ENCODE measurements around the gene LIN52.
A peak's percentile ranks its signal among the peaks of the same experiment; 100 is the strongest.

LIN52 gene

DNA sequence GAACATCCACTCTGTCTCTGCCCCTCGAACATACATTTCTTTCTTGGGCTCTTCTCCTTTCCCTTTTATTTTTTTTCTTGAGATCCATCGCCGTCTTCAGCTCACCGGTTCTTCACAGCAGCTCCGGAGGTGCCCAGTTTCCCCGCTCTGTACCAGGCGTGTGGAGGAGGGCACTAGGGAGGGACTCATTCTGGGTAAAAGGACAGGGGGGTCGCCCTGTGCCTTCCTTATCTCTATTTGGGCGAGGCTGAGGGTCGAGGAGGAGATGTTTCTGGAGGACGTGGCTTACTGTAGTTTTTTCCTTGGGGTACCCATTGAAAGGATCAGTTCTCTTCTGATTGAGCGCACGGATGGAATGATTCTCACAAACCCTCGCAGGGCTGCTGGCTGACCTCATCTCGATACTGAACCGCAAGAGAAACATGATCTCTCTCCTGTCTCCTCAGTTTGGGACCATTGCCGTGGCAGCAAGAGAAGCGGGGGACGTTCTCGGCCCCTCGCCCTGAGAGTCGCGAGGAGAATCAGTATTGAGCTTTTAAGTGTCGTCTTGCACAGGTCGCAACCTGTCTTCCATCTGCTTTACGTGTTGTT is 386 bp downstream of the LIN52 start:
- Histone ChIP-seq H3K4me2 (peak overlapping the region; percentile 95), H3K9ac (peak overlapping the region; percentile 83), H4K20me1 (ENCODE audit: insufficient read depth) (no peaks in the 10 kb centered on the region), H3K79me2 (ENCODE audit: insufficient read depth, low read depth) (peaks cover 13% of the 10 kb centered on the region; the same call in 1 of the 2 replicates), H2AFZ (ENCODE audit: low read depth) (peak overlapping the region; percentile 69), H3K4me1 (ENCODE audit: low read depth, poor library complexity, severe bottlenecking) (peaks cover 15% of the 10 kb centered on the region), H3K4me3 (IDR thresholded peaks at IDR 0.05; ENCODE audit: insufficient read depth, low read depth, low read length) (no peak overlapping the region), H3K36me3 (ENCODE audit: insufficient read depth) (no peaks in the 10 kb centered on the region), H3K27me3 (ENCODE audit: insufficient read depth, low read depth) (no peaks in the 10 kb centered on the region), H3K27ac (peak overlapping the region; percentile 84)
- TF ChIP-seq, protein P1, sequence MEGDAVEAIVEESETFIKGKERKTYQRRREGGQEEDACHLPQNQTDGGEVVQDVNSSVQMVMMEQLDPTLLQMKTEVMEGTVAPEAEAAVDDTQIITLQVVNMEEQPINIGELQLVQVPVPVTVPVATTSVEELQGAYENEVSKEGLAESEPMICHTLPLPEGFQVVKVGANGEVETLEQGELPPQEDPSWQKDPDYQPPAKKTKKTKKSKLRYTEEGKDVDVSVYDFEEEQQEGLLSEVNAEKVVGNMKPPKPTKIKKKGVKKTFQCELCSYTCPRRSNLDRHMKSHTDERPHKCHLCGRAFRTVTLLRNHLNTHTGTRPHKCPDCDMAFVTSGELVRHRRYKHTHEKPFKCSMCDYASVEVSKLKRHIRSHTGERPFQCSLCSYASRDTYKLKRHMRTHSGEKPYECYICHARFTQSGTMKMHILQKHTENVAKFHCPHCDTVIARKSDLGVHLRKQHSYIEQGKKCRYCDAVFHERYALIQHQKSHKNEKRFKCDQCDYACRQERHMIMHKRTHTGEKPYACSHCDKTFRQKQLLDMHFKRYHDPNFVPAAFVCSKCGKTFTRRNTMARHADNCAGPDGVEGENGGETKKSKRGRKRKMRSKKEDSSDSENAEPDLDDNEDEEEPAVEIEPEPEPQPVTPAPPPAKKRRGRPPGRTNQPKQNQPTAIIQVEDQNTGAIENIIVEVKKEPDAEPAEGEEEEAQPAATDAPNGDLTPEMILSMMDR (conservative IDR thresholded peaks at IDR 0.05; ENCODE audit: low read depth, low read length) = no peak

DNA sequence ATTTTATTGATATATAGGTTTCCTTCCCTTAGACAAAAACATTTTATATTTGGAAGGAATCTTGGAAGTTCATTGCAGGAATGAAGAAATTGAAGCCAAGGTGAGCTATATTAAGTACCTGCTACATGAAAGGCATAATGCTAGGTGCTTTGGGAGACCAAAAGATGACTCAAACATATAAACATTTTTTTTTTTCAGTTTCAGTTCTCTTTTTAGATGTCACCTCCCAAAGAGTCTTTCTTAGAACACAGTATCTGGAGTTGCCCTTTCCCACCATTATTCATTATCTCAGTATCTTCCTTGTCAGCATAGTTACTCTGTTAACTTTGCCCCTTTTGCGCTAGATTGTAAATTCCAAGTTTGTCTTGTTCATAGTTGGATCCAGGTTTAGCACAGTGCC is 1.1 kb downstream of the LIN52 start:
- peak overlapping the region; percentile 83 for H3K9ac ChIP-seq
- H3K27ac ChIP-seq = peak overlapping the region; percentile 84
- peak overlapping the region; percentile 69; the same call in 1 of the 2 replicates for H2AFZ ChIP-seq (ENCODE audit: low read depth)
- TF ChIP-seq, protein P1 (conservative IDR thresholded peaks at IDR 0.05; ENCODE audit: low read depth, low read length) = no peak
- H3K79me2 ChIP-seq (ENCODE audit: insufficient read depth, low read depth) = peaks cover 13% of the 10 kb centered on the region; the same call in 1 of the 2 replicates
- no peak overlapping the region for H3K4me3 ChIP-seq (IDR thresholded peaks at IDR 0.05; ENCODE audit: insufficient read depth, low read depth, low read length)
- H3K27me3 ChIP-seq (ENCODE audit: insufficient read depth, low read depth) = no peaks in the 10 kb centered on the region
- peaks cover 15% of the 10 kb centered on the region for H3K4me1 ChIP-seq (ENCODE audit: low read depth, poor library complexity, severe bottlenecking)
- H4K20me1 ChIP-seq (ENCODE audit: insufficient read depth) = no peaks in the 10 kb centered on the region
- H3K4me2 ChIP-seq = peak overlapping the region; percentile 95
- no peaks in the 10 kb centered on the region for H3K36me3 ChIP-seq (ENCODE audit: insufficient read depth)

DNA sequence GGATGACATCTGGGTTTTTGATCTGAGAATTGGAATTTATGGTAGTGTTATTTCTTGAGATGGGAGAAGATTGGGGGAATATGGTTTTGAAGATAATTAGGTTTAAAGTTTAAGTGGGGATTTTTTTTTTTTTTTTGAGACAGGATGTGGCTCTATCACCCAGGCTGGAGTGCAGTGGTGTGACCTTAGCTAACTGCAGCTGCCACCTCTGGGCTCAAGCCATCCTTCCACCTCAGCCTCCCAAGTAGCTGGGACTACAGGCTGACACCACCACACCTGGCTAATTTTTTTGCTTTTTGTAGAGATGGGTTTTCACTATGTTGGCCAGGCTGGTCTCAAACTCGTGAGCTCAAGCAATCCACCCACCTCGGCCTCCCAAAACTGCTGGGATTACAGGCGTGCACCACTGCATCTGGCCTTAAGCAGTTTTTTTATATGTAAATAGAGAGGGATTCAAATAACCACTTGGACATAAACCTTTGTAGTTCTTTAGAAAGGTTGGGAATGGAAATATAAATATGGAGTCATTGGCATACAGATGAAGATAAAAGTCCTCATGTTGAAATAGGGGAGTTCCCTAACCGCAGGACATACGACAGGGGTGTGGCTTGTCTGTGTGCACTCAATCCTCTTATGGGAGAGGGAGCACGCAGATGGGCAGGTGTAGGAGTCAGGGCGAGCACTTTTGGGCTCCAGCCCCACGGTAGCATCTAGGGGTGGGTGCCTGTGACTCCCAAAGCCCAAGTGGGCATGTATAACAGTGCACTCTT is 4.7 kb downstream of the LIN52 start:
- no peak overlapping the region for H3K9ac ChIP-seq
- H3K4me1 ChIP-seq (ENCODE audit: low read depth, poor library complexity, severe bottlenecking) = peaks cover 15% of the 10 kb centered on the region
- TF ChIP-seq, protein P1 (conservative IDR thresholded peaks at IDR 0.05; ENCODE audit: low read depth, low read length) = no peak
- no peak overlapping the region for H3K4me2 ChIP-seq
- no peak overlapping the region for H3K4me3 ChIP-seq (IDR thresholded peaks at IDR 0.05; ENCODE audit: insufficient read depth, low read depth, low read length)
- H3K36me3 ChIP-seq (ENCODE audit: insufficient read depth) = no peaks in the 10 kb centered on the region
- H3K27me3 ChIP-seq (ENCODE audit: insufficient read depth, low read depth) = no peaks in the 10 kb centered on the region
- no peaks in the 10 kb centered on the region for H4K20me1 ChIP-seq (ENCODE audit: insufficient read depth)
- H3K27ac ChIP-seq = no peak overlapping the region
- H2AFZ ChIP-seq (ENCODE audit: low read depth) = no peak overlapping the region
- H3K79me2 ChIP-seq (ENCODE audit: insufficient read depth, low read depth) = peaks cover 13% of the 10 kb centered on the region; the same call in 1 of the 2 replicates

DNA sequence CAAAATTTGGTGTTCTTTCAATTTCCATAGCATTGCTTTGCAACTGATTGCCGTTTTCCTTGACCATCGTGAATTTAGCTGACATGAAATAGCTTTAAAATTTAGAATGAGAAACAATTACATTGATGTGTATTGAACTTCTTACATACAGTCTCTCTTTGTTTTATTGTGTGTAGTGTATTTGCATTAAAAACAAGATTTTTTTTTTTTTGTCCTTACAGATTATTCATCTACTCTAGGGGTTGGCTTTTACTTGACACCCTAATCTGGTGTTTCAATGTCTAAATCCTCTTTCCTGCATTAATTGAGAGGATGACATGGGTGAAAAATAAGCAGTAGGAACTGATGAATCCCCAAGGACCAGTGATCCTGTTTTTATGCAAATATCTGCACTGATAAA is 20.6 kb downstream of the LIN52 start:
- H3K9ac ChIP-seq = no peak overlapping the region
- H3K4me2 ChIP-seq = no peak overlapping the region

More for the DNA sequence above, 20.6 kb downstream of the LIN52 start:
- Histone ChIP-seq H3K27me3 (ENCODE audit: insufficient read depth, low read depth) (no peaks in the 10 kb centered on the region), H3K27ac (no peak overlapping the region), H3K4me1 (ENCODE audit: low read depth, poor library complexity, severe bottlenecking) (no peaks in the 10 kb centered on the region), H3K36me3 (ENCODE audit: insufficient read depth) (no peaks in the 10 kb centered on the region), H3K79me2 (ENCODE audit: insufficient read depth, low read depth) (no peaks in the 10 kb centered on the region), H3K4me3 (IDR thresholded peaks at IDR 0.05; ENCODE audit: insufficient read depth, low read depth, low read length) (no peak overlapping the region), H4K20me1 (ENCODE audit: insufficient read depth) (no peaks in the 10 kb centered on the region), H2AFZ (ENCODE audit: low read depth) (no peak overlapping the region)
- TF ChIP-seq, protein P1 (conservative IDR thresholded peaks at IDR 0.05; ENCODE audit: low read depth, low read length) = no peak

Data from KMS-11 (cell line).